Endodermal cell (in vitro differentiated cells): ENCODE results near the gene RUBCN. TPM values are rescaled to one million over a fixed set of nuclear protein-coding genes. Genes with fewer than 3 reads are reported as not detected.

Source experiments
- DNase-seq: peaks from one replicate; pipeline ENCODE4 v3.0.0-alpha.2; 2017
- H3K27ac ChIP-seq: 2 replicates; pipeline ENCODE4 v1.5.1; 2013; ENCODE audit warnings: mild to moderate bottlenecking, low read depth, low read length, moderate library complexity
- H3K27me3 ChIP-seq: 2 replicates; pipeline ENCODE4 v1.6.1; 2013; ENCODE audit warnings: mild to moderate bottlenecking, low read length, moderate library complexity; ENCODE audit not compliant: insufficient read depth, control insufficient read depth, poor library complexity, severe bottlenecking
- H3K36me3 ChIP-seq: 2 replicates; pipeline ENCODE4 v1.7.0; 2013; ENCODE audit warnings: mild to moderate bottlenecking, low read length, moderate library complexity; ENCODE audit not compliant: control insufficient read depth, insufficient read depth
- H3K4me1 ChIP-seq: one replicate; pipeline ENCODE4 v1.7.0; 2013; ENCODE audit warnings: low read length; ENCODE audit not compliant: control insufficient read depth, insufficient read depth
- H3K4me3 ChIP-seq: 2 replicates; pipeline ENCODE4 v1.5.1; 2013; ENCODE audit warnings: mild to moderate bottlenecking, low read length, moderate library complexity
- H3K9ac ChIP-seq: 2 replicates; pipeline ENCODE4 v1.6.1; 2013; ENCODE audit warnings: mild to moderate bottlenecking, low read length, moderate library complexity; ENCODE audit not compliant: poor library complexity, severe bottlenecking; ENCODE audit errors: extremely low read depth
- H3K9me3 ChIP-seq: 2 replicates; pipeline ENCODE4 v1.6.1; 2013; ENCODE audit warnings: mild to moderate bottlenecking, low read length, moderate library complexity; ENCODE audit not compliant: control insufficient read depth
- H3K27ac Mint-ChIP-seq: 2 replicates; pipeline ENCODE4 v1.8.0; 2020; ENCODE audit warnings: mixed read lengths
- H3K27me3 Mint-ChIP-seq: 2 replicates; pipeline ENCODE4 v1.8.0; 2021; ENCODE audit warnings: mild to moderate bottlenecking, mixed read lengths; ENCODE audit not compliant: insufficient read depth
- H3K36me3 Mint-ChIP-seq: 2 replicates; pipeline ENCODE4 v1.8.0; 2020; ENCODE audit warnings: low read depth, mixed read lengths
- H3K4me1 Mint-ChIP-seq: 2 replicates; pipeline ENCODE4 v1.8.0; 2020; ENCODE audit warnings: mixed read lengths
- H3K4me3 Mint-ChIP-seq: 2 replicates; pipeline ENCODE4 v1.8.0; 2020; ENCODE audit warnings: mild to moderate bottlenecking, moderate library complexity, mixed read lengths
- H3K9me3 Mint-ChIP-seq: 2 replicates; pipeline ENCODE4 v1.8.0; 2020; ENCODE audit warnings: mild to moderate bottlenecking, mixed read lengths
- WGBS, 2 experiments: methylation state at CpG; one replicate each; pipeline versions ENCODE4 v1.1.5 to v1.1.7; 2013; ENCODE audit warnings: missing lambda C conversion rate in 2 of 2, mixed read lengths in 1 of 2; ENCODE audit not compliant: insufficient coverage in 1 of 2, insufficient read length in 1 of 2; 5-methylcytosine and 5-hydroxymethylcytosine counted together
- total RNA-seq, 2 donors: library from RNA; stranded (reverse); fragmentation: NEBNext Ultra II Directional in 1 of 2; extraction: Animal tissue kit (Norgen Biotek cat#: 25700) in 1 of 2; gene quantifications; 2 replicates in 1 of 2; 3 replicates in 1 of 2; pipeline ENCODE4 v1.2.1, GENCODE V29; 2021
- TF ChIP-seq, protein P1 (sequence below): fragments of 200-600 bp; sonication (generic); conservative IDR thresholded peaks from 2 replicates; pipeline ENCODE4 v1.5.0; 2021; ENCODE audit warnings: antibody characterized with exemption, mild to moderate bottlenecking

RUBCN gene
- total RNA-seq, 2 donors from 2014 or later, result 17.2 to 18.3 TPM

DNA sequence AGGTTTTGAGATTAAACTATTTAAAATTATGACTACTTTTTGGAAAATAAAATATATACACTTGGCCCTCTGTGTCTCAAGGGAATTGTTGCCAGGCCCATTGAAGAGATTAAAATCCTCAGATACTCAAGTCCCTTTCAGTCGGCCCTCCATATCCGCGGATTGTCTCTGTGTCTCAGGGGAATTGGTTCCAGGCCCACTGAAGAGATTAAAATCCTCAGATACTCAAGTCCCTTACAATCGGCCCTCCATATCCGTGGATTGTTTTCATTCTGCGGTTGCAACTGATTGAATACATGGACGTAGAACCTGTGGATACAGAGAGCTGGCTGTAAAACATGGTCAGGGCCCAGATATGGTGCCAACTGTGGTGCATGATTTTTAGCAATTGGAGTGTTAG, 38.6 kb upstream of the RUBCN start:
- H3K9me3 Mint-ChIP-seq, result peaks cover 6% of the 10 kb centered on the region
- no peak for DNase-seq
- 92 to 94% methylated on average over 7 of the region's 7 CpGs for WGBS, 2 experiments
- H3K4me3 Mint-ChIP-seq, result no peak overlapping the region
- H3K4me1 Mint-ChIP-seq, result no peaks in the 10 kb centered on the region
- Histone ChIP-seq H3K4me1 (no peaks in the 10 kb centered on the region), H3K27me3 (no peaks in the 10 kb centered on the region), H3K36me3 (peaks cover 81% of the 10 kb centered on the region), H3K4me3 (no peak overlapping the region), H3K9ac (no peak overlapping the region), H3K9me3 (peaks cover 6% of the 10 kb centered on the region), H3K27ac (no peak overlapping the region)
- H3K27ac Mint-ChIP-seq, result no peak overlapping the region
- H3K36me3 Mint-ChIP-seq, result peaks cover 75% of the 10 kb centered on the region
- H3K27me3 Mint-ChIP-seq, result no peaks in the 10 kb centered on the region
- TF ChIP-seq, protein P1, sequence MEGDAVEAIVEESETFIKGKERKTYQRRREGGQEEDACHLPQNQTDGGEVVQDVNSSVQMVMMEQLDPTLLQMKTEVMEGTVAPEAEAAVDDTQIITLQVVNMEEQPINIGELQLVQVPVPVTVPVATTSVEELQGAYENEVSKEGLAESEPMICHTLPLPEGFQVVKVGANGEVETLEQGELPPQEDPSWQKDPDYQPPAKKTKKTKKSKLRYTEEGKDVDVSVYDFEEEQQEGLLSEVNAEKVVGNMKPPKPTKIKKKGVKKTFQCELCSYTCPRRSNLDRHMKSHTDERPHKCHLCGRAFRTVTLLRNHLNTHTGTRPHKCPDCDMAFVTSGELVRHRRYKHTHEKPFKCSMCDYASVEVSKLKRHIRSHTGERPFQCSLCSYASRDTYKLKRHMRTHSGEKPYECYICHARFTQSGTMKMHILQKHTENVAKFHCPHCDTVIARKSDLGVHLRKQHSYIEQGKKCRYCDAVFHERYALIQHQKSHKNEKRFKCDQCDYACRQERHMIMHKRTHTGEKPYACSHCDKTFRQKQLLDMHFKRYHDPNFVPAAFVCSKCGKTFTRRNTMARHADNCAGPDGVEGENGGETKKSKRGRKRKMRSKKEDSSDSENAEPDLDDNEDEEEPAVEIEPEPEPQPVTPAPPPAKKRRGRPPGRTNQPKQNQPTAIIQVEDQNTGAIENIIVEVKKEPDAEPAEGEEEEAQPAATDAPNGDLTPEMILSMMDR, result no peak

DNA sequence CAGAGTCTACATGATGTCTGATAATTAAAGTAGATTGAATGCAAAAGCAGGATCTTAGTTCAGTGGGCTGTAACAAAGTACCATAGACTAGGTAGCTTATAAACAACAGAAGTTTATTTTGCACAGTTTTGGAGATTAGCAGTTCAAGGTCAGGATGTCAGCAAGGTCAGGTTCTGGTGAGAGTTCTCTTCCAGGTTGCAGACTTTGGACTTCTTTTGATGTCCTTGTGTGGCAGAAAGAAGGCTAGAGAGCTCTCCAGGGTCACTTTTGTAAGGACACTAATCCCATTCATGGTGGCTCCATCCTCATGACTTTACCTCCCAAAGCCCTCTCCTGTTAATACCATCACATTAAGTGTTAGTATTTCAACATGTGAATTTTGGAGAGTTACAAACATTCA, 25.1 kb upstream of the RUBCN start:
- peaks cover 5% of the 10 kb centered on the region for H3K9me3 ChIP-seq
- no peaks in the 10 kb centered on the region for H3K4me1 ChIP-seq
- peaks cover 67% of the 10 kb centered on the region for H3K36me3 ChIP-seq
- Mint-ChIP-seq H3K27ac (no peak overlapping the region), H3K4me1 (no peaks in the 10 kb centered on the region), H3K4me3 (no peak overlapping the region), H3K27me3 (no peaks in the 10 kb centered on the region), H3K36me3 (peaks cover 33% of the 10 kb centered on the region), H3K9me3 (no peaks in the 10 kb centered on the region)
- no peaks in the 10 kb centered on the region for H3K27me3 ChIP-seq
- no peak for DNase-seq
- no peak overlapping the region for H3K4me3 ChIP-seq
- H3K27ac ChIP-seq, result no peak overlapping the region
- no peak overlapping the region for H3K9ac ChIP-seq
- TF ChIP-seq, protein P1, result no peak

DNA sequence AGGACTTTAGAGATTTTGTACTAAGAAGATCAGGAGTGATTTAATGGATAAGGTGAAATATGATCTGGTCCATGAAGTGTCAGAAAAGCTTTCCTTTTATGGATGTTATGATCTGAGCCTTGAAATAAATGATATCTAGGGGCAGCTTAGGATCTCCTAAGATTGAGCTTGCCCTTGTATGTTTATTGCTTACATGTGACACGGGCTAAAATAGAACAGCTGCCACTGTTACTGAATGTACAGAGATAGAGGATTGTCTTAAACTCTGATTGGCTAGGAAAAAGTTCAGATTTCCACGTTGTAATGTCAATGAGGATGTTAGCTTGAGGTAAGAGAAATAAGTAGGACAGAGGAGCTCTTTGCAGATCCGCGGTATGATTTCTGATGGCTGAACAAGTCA, 21.8 kb upstream of the RUBCN start:
- Mint-ChIP-seq H3K27ac (no peak overlapping the region), H3K27me3 (no peaks in the 10 kb centered on the region), H3K4me3 (no peak overlapping the region), H3K9me3 (no peaks in the 10 kb centered on the region), H3K36me3 (peaks cover 11% of the 10 kb centered on the region), H3K4me1 (no peaks in the 10 kb centered on the region)
- DNase-seq, result no peak
- WGBS, 2 experiments, result 94 to 98% methylated on average over 4 of the region's 4 CpGs
- Histone ChIP-seq H3K27ac (no peak overlapping the region), H3K4me1 (no peaks in the 10 kb centered on the region), H3K36me3 (peaks cover 55% of the 10 kb centered on the region), H3K9ac (no peak overlapping the region), H3K4me3 (no peak overlapping the region), H3K9me3 (peaks cover 5% of the 10 kb centered on the region), H3K27me3 (no peaks in the 10 kb centered on the region)
- TF ChIP-seq, protein P1, result no peak
